T-helper 22 cell (primary cell): ENCODE measurements around the gene SNX14.
"Not testable (repeated sequence)": the region's sequence is repeated elsewhere in the genome, so short reads cannot be mapped to it uniquely, and the experiment has no call there.

Source experiments
- DNase-seq: peaks from one replicate; pipeline ENCODE4 v3.0.0-alpha.2; 2020; ENCODE audit warnings: low read depth

Gene SNX14

DNA sequence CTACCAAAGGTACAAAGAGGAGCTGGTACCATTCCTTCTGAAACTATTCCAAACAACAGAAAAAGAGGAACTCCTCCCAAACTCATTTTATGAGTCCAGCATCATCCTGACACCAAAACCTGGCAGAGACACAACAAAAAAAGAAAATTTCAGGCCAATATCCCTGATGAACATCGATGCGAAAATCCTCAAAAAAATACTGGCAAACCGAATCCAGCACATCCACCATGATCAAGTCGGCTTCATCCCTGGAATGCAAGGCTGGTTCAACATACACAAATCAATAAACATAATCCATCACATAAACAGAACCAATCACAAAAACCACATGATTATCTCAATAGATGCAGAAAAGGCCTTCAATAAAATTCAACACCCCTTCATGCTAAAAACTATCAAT lies 10.8 kb downstream of the SNX14 start:
- not testable (repeated sequence) for DNase-seq

DNA sequence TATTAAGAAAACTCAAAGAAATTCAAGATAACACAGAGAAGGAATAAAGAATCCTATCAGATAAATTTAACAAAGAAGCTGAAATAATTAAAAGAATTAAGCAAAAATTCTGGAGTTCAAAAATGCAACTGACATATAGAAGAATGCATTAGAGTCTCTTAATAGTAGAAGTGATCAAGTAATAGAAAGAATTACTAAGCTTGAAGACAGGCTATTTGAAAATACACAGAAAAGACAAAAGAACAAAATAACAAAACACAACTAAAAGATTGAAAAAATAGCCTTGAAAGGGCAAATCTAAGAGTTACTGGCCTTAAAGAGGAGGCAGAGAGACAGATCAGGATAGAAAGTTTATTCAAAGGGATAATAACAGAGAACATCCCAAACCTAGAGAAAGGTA lies 12.1 kb downstream of the SNX14 start:
- DNase-seq: no peak

DNA sequence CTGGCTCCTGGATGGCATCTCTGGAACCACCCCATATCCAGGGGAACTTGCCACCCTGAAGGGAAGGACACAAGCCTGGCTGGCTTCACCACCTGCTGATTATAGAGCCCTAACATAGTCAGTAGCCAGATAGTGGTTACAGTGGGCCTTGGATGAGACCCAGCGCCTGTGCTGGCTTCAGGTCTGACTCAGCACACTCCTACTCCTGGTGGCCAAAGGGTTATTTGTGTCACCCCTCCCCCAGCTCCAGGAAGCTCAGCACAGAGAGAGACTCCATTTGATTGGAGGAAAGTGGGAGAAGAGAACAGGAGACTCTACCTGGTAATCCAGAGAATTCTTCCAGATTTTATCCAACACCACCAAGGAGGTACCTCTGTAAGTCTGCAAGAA lies 12.8 kb downstream of the SNX14 start:
- no peak for DNase-seq

DNA sequence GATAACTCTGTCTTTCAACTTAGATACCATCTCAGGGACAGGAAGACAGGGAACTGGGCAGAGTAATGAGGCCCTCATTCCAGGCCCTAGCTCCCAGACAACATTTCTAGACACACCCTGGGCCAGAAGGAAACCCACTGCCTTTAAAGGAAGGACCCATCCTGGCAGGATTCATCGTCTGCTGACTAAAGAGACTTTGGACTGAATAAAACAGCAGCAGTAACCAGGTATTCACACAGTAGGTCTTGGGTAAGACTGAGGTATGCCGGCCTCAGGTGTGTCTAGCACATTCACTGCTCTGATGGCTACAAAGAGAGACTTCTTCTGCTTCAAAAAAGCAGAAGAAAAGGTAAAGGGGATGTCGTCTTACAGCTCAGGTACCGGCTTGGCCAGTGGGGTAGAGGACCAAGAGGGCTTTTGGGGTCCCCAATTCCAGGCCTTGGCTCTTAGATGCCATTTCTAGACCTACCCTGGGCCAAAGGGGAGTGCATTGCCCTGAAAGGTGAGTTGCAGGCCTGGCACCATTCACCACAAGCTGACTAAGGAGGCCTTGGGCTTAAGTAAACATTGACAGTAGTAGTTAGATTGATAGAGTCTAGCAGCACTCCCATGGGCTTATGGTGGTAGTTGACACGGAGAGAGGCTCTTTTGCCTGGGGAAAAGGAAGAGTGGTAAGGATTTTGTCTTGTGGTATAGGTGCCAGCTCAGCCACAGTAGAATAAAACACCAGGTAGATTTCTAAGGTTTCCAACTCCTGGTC lies 13.4 kb downstream of the SNX14 start:
- DNase-seq: no peak

DNA sequence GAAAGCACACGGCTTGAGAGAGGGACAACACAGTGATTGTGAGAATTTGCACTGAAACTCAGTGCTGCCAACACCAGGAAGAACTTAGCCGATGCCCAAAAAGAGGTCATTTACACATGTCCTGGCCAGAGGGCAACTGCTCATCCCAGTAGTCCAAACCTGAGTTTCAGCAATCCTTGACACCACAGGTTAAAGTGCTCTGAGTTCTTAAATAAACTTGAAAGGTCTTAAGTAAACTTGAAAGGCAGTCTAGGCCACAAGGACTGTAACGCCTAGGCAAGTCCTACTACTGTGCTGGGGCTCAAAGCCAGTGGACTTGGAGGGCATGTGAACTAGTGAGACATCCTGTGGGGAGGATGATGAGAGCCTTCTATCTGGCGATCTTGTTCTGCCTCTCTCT lies 14.1 kb downstream of the SNX14 start:
- DNase-seq: no peak

DNA sequence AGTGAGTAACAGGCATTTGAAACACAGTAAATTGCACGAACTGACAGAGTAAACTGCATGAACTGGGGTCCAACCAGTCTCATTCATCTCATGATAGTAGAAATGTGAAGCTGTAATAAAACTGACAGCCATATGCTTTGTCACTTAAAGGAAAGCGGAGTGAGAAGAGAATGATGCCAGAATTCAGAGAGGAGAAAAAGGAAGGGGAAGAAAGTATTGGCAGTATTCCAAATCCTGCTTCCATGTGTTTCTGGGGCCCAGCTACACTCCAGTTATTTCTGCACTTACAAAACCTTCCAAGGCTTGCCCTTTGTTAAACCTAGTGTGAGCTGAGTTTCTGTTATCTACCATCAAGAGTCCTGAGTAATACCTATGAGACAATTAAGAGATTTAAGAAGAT lies 17.2 kb downstream of the SNX14 start:
- DNase-seq: no peak

DNA sequence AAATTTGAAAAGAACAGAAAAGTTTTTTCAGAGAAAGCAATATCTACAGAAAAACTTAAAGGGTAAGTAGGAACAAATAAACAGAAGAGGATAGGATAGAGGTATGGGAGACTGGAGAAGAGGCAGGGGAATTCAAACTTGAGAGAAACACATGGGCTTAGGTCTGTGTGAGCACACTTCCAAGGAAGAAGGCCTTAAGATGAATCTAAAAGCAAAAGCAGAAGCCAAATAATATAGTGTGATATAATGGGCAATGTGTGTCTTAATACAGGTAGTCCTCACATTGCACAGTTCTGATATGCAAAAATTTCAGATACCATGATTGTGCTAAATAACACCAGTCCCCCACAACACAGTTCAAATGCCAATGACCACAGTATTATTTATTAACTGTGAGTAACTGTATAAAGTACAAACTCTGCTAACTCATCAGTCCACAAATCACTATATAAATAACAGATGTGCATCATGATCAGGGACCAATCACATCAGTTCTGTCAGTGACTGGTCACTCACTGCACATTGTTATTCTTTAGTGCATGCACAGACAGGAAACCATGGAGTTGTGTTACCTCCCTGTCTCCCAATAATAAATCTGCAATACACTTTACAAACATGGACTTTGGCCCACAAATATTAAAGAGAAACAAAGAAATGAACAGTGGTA lies 18.6 kb downstream of the SNX14 start:
- no peak for DNase-seq

DNA sequence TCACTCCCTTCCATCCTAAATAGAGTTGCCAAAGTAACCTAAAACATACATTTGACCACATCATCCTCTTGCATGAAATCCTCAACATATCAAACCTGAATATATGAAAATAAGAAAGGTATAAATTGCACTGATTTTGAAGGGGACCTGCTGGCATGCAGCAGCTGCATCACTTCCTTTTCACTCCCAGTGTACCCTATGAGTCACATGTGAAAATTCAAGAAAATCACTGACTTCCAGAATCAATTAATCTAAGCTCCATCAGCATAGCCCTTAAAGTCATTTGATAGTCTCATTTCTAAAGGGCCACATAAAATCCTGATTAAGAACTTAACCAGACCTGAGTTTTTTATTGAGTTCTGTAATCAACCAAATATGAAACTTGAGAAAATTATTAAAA lies 24.3 kb downstream of the SNX14 start:
- no peak for DNase-seq

DNA sequence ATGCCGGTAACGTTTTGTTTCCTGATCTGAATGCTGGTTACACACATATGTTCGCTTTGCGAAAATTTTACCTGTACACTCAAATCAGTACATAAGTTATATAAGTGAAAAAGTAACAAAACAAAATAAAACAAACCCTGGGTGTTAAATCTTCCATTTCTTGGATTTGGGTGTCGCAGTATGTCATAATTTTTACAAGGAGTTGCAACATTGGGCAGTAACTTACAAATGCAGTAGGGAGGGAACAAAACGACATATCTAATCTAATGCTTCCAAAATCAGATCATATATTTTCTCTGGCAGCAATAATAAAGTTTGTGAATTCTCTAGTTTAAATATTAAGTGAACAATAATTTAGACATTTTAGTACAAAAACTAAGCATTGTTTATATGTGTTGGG lies 25.2 kb downstream of the SNX14 start:
- DNase-seq: no peak

DNA sequence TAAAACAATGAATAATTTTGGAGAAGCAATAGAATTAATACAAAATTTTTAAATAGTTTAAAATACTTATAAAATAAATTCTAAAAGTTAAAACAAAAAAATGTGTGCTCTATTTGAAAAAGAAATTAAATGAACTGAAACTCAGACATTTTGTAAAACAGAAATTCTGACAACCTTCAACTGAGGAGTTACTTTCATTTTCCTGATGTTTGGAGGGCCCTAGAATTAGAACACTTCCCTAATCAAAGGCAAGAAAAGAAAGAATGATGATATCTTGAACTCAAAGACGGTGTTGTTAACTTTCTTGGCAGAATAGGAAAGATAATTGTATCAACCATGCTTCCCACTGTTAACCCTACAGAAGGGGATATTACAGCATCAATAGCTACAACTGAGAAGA lies 27.9 kb downstream of the SNX14 start:
- DNase-seq: no peak

DNA sequence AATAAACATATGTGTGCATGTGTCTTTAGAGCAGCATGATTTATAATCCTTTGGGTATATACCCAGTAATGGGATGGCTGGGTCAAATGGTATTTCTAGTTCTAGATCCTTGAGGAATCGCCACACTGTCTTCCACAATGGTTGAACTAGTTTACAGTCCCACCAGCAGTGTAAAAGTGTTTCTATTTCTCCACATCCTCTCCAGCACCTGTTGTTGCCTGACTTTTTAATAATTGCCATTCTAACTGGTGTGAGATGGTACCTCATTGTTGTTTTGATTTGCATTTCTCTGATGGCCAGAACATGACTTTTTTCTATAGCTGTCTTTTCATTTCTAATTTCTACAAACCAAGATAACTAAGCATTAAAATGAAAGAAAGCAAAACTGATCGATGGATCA lies 29.4 kb downstream of the SNX14 start:
- not testable (repeated sequence) for DNase-seq

DNA sequence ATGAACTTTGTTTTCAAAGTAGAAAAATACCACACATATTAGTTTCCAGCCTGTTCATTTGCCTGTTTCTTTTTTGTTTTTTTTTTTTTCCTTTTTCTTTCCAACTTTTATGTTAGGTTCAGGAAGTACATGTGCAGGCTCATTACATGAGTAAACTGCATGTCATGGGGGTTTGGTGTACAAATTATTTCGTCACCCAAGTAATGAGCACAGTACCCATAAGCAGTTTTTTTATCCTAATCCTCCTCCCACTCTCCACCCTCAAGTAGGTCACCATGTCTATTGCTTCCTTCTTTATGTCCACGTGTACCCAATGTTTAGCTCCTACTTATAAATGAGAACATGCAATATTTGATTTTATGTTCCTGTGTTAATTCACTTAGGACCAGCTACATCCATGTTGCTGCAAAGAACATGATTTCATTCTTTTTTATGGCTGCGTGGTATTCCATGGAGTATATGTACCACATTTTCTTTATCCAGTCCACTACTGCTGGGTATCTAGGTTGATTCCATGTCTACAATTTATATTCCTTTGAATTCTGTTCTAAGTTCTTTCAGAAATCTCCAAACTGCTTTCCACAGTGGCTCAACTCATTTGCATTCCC lies 31.8 kb downstream of the SNX14 start:
- no peak for DNase-seq

DNA sequence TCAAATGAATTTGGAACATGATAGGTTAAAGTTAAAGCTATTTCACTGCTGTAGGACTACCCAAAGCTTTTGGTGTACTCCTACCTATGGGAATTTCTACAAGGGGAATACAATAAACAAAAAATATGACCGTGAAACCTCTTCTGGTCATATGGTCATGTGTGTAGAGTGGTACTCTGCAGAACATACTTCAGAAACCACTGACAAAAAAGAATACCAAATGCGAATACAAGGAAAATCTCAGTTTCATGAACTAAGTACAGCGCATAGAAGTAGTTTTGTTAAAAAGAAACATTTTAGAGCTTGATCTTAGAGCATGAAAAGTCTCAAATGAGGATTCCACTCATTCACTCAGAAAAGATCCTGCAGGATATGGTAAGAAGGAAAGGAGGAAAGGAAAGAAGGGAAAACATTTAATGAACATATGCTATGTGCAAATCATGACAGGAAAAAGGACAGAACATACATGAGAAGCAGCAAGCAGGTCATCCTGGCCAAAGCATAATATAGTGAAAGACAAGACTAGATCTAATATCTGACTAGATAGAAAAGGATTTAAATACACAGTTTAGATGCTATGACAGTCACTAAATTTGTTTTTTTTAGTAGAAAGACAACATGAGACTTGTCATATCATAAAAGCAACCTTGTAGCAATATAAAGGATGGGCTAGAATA lies 36.5 kb downstream of the SNX14 start:
- DNase-seq: no peak

DNA sequence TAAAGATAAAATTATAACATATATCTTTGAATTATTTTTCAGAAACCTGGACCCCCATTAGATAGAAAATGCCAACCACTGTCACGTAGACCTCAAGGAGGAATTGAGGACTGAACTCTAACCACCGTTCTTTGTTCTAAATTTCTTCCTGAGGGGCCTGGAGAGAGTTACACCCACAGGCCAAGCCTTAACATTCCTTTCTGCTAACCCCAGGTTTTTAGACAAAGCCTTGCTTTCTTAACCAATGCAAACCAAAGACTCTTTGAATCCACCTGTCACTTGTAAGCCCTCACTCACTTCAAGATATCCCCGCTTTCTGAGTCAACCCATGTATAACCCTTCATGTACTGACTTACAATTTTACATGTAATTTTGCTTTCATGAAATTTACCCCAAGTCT lies 41.0 kb downstream of the SNX14 start:
- DNase-seq: no peak

DNA sequence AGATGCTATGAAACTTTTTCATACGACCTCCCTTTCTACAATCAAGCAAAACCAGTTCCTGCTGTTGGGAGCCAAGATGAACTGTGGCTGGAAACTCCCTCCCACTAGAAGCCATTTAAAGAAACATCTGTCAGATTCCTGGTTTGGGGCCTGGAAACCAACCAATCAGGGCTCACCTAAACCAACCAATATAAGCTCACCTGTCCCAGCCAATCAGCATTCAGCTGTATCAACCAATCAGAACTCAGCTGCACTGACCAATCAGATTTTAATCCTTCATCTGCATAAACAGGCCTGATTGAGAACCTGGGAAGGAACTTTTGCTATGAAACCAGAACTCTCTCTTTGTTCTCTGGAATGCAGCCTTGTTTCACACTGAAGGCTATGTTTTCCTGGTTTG lies 42.4 kb downstream of the SNX14 start:
- DNase-seq: no peak

DNA sequence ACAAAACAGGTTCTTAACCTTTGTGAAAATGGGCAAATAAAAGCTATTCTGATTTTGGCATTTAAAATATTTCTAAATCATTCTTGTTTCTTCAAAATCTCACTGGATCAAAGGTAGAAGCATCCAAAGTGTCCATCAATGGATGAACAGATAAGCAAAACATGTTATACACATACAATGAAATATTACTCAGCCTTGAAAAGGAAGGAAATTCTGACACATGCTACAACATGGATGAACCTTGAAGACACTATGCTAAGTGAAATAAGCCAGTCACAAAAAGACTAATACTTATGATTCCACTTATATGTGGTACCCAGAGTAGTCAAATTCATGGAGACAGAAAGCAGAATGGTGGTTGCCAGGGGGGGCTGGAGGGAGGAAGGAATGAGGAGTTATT lies 45.9 kb downstream of the SNX14 start:
- no peak for DNase-seq

DNA sequence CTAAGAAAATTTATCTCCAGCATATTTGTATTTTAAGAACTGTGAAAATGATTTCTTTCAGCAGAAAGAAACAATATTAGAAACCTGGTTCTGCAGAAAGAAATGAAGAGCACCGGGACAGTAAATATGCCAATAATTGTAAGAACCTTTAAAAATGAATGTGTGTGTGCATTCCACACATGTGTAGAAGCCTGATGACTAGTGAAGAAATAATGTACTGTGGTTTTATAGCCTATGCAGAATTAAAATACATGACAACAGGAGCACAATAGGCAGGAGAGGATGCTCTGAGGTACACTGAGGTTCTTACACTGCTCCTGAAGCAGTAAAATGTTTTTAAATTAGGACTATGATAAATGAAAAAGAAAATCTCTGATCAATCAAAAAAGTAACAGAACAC lies 48.9 kb downstream of the SNX14 start:
- DNase-seq: no peak

DNA sequence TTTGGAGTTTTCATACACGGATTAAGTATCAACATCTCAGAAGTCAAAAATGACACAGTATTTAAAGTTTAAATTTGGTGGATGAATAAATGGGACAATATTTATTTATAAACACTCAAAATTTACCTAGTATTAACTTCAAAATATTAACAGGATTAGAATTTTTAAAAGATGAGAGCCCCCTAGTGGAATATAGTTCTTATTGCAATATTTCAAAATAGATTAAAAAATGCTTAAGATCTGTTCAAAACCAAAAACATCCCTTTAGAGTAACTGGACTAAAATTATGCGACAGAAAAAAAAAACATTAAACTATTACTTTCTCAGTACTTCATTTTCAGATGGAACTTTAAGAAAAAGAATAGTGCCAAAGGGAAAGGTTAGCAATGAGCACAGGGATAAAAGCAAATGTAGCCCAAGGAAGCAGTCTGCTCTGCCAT lies 56.6 kb downstream of the SNX14 start:
- no peak for DNase-seq

DNA sequence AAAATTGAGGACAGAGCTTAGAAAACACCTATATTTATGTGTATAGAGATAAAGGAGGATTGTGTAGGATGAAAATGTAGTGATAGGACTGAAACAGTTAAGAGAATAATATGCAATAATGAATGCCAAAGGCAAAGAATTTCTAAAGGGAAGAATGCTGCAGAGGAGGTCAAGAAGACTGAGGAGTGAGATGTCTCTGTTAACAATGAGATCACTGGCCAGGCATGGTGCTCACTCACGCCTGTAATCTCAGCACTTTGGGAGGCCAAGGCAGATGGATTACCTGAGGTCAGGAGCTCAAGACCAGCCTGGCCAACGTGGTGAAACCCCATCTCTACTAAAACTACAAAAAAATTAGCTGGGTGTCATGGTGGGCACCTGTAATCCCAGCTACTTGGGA lies 69.4 kb downstream of the SNX14 start:
- not testable (repeated sequence) for DNase-seq

DNA sequence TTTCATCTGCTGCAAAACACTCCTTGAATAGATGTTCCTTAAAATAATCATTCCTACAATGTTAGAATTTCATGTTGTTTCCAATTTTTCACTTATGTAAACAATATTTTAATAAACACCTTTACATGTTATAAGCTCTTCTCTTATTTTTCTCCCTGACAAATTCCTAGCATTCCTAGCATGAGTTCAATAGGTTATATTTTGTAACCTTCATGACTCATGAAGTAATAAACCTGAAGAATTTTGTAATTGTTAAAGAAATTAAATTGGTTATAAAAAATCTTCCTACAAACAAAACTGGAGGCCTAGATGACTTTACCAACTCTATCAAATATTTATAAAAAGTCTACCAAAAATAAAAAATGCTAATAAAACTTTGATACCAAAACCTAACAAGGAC lies 77.5 kb downstream of the SNX14 start:
- no peak for DNase-seq

DNA sequence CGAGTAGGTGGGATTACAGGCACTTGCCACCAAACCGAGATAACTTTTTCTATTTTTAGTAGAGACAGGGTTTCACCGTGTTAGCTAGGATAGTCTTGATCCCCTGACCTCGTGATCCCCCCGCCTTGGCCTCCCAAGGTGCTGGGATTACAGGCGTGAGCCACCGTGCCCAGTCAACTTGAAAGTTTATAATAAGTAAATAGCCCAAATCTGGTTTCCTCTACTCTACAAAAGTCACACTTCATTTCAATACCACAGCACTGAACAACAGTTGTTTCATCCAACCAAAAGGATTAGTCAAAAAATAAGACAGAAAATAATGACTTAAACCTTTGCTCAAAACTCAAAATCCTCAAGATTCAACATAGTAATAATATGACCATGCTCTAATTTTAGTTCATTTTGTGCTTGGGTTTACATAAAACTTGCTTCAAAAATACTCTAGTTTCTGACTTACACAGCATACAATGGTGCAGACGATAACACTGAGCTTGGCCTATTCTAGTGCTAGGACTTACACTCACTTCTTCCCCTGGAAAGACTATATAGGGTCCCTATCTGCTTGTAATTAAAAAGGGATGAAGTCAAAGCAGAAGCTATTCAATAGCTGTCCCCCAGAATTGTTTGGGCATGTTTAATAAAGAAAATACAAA lies 87.1 kb downstream of the SNX14 start:
- no peak for DNase-seq

DNA sequence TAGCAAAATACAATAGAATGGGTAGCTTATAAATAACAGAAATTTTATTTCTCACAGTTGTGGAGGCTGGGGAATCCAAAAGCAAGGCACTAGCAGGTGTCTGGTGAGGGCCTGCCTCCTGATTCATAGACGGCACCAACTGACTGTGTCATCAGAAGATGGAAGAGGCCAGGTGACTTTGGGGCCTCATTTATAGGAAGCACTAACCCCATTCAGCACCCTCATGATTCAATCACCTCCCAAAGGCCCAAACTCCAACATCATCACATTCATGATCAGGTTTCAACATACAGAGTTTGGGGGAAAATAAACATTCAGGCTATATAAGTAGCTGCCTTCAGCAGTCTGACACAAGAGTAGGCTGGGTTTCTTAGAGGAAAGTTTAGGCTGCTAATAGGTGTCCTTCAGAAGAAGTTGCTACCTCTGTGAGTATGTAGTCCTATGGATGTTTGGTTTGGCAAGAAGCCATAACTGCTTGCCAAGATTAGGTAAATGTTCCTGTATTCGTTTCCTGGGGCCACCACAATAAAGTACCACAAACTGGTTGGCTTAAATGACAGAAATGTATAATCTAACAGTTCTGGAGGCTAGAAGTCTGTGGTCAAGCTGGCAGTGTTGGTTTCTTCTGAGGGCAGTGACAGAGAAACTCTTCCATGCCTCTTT lies 94.9 kb downstream of the SNX14 start:
- no peak for DNase-seq
